NCI-H146 treated with DMSO at 0.1 percent for 48 hours (cell line): ENCODE data around the gene RB1.

Experiments used
- DNase-seq: peaks from one replicate; lab custom pipeline; 2025; ENCODE audit not compliant: unreplicated experiment; lab: John Stamatoyannopoulos, UW

The RB1 gene

DNA sequence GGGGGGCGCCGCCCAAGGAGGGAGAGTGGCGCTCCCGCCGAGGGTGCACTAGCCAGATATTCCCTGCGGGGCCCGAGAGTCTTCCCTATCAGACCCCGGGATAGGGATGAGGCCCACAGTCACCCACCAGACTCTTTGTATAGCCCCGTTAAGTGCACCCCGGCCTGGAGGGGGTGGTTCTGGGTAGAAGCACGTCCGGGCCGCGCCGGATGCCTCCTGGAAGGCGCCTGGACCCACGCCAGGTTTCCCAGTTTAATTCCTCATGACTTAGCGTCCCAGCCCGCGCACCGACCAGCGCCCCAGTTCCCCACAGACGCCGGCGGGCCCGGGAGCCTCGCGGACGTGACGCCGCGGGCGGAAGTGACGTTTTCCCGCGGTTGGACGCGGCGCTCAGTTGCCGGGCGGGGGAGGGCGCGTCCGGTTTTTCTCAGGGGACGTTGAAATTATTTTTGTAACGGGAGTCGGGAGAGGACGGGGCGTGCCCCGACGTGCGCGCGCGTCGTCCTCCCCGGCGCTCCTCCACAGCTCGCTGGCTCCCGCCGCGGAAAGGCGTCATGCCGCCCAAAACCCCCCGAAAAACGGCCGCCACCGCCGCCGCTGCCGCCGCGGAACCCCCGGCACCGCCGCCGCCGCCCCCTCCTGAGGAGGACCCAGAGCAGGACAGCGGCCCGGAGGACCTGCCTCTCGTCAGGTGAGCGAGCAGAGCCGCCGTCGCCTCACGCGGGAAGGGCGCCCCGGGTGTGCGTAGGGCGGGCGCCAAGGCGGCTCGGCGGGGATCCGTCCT, at the start of gene RB1:
Gene RB1, plus strand, starts transcription at position 393 of the 784 bp plus-strand sequence. Its CDS starts 162 bp downstream, at position 555.
- DNase-seq, result peak; percentile 35

DNA sequence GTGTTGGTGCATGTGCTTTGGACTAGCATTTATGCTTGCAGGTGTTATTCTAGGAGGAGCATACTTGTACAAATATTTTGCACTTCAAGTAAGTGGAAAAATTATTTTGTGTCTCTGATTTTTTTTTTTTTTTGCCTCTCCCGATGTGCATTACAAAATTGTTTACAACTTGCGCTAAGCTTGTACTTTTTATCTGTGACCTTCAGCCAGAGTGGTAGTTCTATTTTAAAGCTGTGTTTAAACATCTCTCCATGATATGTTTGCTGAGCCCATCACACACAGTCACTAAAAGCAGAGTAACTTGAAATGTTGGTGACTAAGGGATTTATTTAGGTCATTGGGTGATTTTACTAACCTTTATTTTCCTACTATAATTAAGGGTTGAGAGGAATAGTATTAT, 49.7 kb upstream of the RB1 start:
- DNase-seq, result peak; percentile 61

DNA sequence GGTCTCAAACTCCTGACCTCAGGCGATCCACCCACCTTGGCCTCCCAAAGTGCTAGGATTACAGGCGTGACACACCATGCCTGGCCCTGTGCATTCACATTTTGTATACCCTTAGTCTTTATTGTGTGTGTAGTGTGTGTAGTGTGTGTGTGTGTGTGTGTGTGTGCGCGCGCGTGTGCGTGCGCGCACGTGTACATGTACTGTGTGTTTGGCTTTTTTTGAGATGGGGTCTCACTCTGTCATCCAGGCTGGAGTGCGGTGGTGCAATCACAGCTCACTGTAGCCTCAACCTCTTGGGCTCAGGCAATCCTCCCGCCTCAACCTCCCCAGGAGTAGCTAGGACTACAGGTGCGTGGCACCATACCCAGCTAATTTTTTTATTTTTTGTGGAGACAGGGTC, 48.5 kb upstream of the RB1 start:
- DNase-seq, result no peak

GRCh38 chr13:48255954-48256353, 47.6 kb upstream of the RB1 start:
- DNase-seq, result no peak

DNA sequence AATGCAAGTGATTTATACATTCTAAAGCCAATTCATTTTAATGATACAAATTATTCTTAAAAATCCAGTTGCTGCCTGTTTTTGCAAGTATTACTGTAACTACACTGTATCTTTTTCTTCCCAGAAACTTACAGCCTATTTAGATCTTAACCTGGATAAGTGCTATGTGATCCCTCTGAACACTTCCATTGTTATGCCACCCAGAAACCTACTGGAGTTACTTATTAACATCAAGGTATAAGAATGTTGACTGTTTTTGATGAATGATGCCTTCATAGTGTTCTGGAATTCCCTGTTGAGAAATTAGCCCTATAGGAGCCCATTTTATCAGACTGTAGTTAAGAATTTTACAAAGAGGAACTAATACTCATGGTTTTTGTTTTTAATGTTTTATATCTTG, 45.5 kb upstream of the RB1 start:
- no peak for DNase-seq

DNA sequence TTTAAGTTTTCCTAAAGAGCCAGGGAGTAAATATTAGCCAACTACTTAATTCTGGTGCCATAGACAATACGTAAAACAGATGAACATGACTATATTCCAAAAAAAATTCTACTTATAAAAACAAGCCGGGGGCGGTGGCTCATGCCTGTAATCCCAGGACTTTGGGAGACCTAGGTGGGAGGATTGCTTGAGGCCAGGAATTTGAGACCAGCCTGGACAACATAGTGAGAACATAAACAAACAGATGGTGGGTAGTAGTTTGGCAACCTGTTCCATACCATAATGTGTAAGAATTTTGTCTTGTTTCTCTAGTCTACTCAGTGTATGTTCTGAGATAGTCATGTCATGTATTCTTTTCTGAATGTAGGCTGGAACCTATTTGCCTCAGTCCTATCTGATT, 45.1 kb upstream of the RB1 start:
- no peak for DNase-seq

DNA sequence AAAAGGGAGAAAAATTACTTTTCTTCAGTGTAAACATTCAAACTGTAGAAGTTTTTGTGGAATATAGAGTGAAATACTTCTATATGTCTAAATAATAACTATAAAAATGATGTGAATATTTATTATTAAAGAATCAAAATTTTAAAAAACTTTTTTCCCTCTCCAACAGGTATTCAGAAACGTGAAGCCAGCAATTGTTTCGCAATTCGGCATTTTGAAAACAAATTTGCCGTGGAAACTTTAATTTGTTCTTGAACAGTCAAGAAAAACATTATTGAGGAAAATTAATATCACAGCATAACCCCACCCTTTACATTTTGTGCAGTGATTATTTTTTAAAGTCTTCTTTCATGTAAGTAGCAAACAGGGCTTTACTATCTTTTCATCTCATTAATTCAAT, 42.6 kb upstream of the RB1 start:
- DNase-seq, result no peak

GRCh38 chr13:48263196-48263595, 40.4 kb upstream of the RB1 start:
- DNase-seq, result no peak

GRCh38 chr13:48264058-48264457, 39.5 kb upstream of the RB1 start:
- no peak for DNase-seq

- no peak for DNase-seq
Observed at GRCh38 chr13:48265217-48265815, 38.2 kb upstream of the RB1 start.

GRCh38 chr13:48266150-48266549, 37.4 kb upstream of the RB1 start:
- DNase-seq, result no peak

DNA sequence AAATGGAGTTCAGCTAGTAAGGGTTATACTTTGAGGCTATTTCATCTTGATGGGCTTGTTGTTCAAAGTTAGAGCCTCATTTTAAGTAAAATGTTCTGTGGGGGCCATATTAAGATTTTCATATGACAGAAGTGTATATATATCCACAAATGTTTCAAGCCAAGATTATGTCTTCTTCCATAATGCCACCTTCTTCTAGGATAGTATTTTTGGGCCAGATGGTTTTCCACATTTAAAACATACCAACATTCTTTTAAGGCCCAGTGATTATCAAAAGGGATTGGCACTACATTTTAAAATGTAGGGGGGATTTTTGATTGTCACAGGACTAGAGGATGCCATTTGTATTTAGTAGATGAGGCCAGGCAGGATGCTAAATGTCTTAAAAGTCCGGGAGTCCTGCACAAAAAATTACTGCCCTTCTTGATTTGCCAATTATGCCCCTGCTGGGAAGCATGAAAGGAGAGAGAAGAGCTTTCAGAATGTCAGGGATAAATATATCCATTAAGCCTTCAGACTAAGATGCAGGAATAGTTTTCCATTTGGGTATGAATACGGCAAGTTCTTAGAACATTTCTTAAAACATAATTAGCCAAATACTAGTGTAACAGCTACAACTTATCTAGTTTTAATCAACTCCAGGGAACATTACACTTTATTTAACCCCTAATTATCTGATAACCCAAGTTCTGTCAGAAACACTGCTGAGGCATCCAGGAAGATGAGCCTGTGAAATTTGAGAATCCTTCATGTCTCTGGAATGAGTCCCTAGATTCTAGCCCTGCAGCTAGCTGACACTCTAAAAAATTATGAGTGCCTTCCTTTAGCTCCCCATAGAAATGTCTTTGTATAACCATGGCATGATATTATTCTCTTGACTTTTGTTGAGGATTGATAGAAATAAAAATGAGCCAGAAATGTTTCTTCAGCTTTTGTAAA, 36.6 kb upstream of the RB1 start:
- peak; percentile 25 for DNase-seq

- DNase-seq, result no peak
Observed at GRCh38 chr13:48268019-48268418, 35.5 kb upstream of the RB1 start.

DNA sequence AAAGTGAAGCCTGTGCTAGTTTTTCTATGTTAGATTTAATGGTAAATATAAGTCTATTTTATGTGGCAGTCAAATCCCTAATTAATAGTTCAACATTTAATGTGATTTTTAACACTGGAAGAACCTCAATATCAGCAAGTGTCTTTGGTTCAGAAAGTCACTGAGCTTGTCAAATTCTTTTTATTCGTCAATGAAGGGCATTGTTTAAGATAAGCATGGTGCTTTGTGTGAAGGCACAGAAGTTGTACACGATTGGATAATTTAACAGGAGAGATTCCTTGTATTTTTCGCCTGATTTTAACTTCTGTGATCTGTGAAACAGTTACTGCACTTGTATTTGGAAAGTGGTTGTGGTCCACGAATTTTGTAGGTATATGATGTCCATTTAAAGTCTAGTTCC, 30.2 kb upstream of the RB1 start:
- DNase-seq, result no peak

DNA sequence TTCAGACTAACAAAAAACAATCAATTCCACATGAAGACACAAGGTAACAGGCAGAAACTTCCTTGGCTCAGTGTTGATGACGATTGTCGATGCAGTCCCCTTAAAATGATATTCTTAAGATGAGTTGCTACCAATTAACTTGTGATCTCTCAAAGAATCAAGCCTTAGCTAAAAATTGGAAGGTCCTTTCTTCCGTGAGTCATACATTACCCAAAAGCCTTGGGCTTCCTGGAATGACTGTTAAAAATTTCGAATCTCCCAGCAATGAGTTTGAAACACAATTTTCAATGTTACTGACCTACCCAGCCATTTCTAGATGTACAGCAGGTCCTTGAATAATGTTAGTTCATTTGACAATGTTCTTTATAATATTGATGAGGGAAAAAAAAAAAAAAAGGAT, 28.0 kb upstream of the RB1 start:
- no peak for DNase-seq

- peak; percentile 84 for DNase-seq
Observed at GRCh38 chr13:48278806-48279205, 24.7 kb upstream of the RB1 start.

DNA sequence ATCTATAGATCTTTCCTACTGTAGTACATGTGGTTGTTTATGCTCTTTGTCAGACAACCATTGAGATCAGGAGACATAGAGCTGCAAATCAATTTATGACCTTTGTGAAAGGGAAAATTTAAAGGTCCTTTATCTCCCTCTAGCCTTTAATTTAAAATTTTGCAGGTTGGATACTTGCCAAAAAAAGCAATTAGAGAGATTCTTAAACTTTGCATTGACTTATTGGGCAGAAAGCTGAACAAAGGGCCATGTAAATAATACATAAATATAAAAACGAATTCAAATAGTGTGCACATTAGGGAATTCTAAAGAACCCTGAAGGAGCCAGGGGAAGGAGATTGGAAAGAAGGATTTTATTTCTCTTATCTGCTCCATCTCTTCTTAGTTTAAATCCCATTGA, 22.0 kb upstream of the RB1 start:
- DNase-seq, result no peak

DNA sequence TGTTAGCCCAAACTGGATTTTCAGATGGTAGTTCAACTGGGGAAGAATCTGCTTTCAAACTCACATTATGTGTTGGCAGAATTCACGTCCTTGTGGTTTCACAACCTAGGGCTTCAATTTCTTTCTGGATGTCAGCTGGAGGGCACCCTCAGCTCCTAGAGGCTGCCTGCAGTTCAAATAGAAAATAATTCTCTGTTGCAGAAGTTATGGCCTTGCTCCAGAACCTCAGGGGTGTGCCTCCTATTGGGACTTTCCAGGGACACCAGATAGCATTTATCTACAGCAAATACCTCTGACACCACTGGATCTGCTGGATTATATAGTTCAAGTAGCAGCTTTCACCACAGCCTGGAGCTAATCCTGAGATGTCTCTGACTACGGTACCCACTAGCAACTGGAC, 11.8 kb upstream of the RB1 start:
- no peak for DNase-seq

GRCh38 chr13:48292650-48293049, 10.9 kb upstream of the RB1 start:
- DNase-seq, result no peak

- DNase-seq, result no peak
Observed at GRCh38 chr13:48294653-48295052, 8.9 kb upstream of the RB1 start.

DNA sequence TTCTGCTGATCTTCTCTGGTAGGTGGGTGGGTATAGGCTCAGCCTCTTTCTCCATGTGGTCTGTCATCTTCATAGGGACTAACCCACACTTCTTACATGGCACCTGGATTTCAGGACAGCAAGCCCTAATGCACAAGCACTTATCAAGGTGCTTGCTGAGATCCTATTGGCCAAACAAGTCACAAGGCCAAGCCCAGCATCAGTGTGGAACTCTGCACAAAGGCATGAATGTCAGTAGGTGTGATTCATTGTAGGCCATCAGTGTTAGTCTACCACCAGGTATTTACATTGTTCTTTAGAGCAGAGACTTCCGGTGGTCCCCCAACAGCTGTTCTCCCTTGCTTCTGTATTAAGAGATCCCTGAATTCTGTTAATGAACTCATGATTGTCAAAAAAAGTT, 8.3 kb upstream of the RB1 start:
- no peak for DNase-seq

- no peak for DNase-seq
Observed at GRCh38 chr13:48296528-48296927, 7.0 kb upstream of the RB1 start.
